OCI-LY3 (cell line): ENCODE data around the gene CNIH3.
A peak's percentile ranks its signal among the peaks of the same experiment; 100 is the strongest.

ENCODE experiments used
- H2AFZ ChIP-seq: fragments of 200-600, 300-600 bp; shearing (Covaris generic); 2 replicates; pipeline ENCODE4 v1.6.0; 2014; ENCODE audit warnings: antibody characterized with exemption, low read depth, low read length
- H3K27ac ChIP-seq: fragments of 200-600, 300-600 bp; sonication (generic); 2 replicates; pipeline ENCODE4 v1.5.1; 2014; ENCODE audit warnings: mild to moderate bottlenecking, low read length, moderate library complexity, mixed read lengths
- H3K27me3 ChIP-seq: fragments of 200-600, 300-600 bp; sonication (generic); 2 replicates; pipeline ENCODE4 v1.6.1; 2014; ENCODE audit warnings: low read depth, low read length, mixed read lengths
- H3K36me3 ChIP-seq: fragments of 200-600, 300-600 bp; sonication (generic); replicated peaks from 2 replicates; pipeline ENCODE3; 2014; ENCODE audit warnings: low read depth, low read length, mixed read lengths
- H3K4me1 ChIP-seq: fragments of 300-600, 200-600 bp; sonication (generic); 2 replicates; pipeline ENCODE4 v1.6.1; 2014; ENCODE audit warnings: low read length, mixed read lengths
- H3K4me2 ChIP-seq: fragments of 200-600, 300-600 bp; sonication (generic); 2 replicates; pipeline ENCODE4 v1.6.1; 2014; ENCODE audit warnings: low read length, mixed read lengths
- H3K4me3 ChIP-seq: fragments of 300-600, 200-600 bp; sonication (generic); 2 replicates; pipeline ENCODE4 v1.5.1; 2014; ENCODE audit warnings: antibody characterized with exemption, mild to moderate bottlenecking, low read length, moderate library complexity
- H3K79me2 ChIP-seq: fragments of 300-600, 200-600 bp; shearing (Covaris generic); 2 replicates; pipeline ENCODE4 v1.6.1; 2014; ENCODE audit warnings: mild to moderate bottlenecking, low read length, mixed read lengths
- H3K9ac ChIP-seq: fragments of 300-600, 200-600 bp; shearing (Covaris generic); 2 replicates; pipeline ENCODE4 v1.6.0; 2014; ENCODE audit warnings: mild to moderate bottlenecking, low read length, moderate library complexity
- H3K9me3 ChIP-seq: fragments of 200-600, 300-600 bp; shearing (Covaris generic); 2 replicates; pipeline ENCODE4 v1.6.1; 2014; ENCODE audit warnings: low read length, mixed read lengths; ENCODE audit not compliant: insufficient read depth
- H4K20me1 ChIP-seq: fragments of 200-600, 300-600 bp; sonication (generic); 2 replicates; pipeline ENCODE4 v1.6.1; 2016; ENCODE audit warnings: low read length, mixed read lengths; ENCODE audit not compliant: insufficient read depth
- CTCF ChIP-seq: fragments of 200-600, 300-600 bp; sonication (generic); IDR thresholded peaks from 2 replicates; pipeline ENCODE4 v1.5.1; 2014; ENCODE audit warnings: antibody characterized with exemption, low read length, low read depth
- EZH2phosphoT487 ChIP-seq: fragments of 200-600 bp; shearing (Covaris generic); IDR thresholded peaks from 2 replicates; pipeline ENCODE4 v1.6.1; 2018; ENCODE audit warnings: antibody characterized with exemption, mixed run types, low read depth

CNIH3 gene

GRCh38 chr1:224700918-224701531, 84.9 kb downstream of the CNIH3 start:
- H3K36me3 ChIP-seq, result no peaks in the 10 kb centered on the region
- H3K4me3 ChIP-seq, result peak overlapping the region; percentile 59
- peak overlapping the region; percentile 71 for H2AFZ ChIP-seq
- no peak overlapping the region for H3K27ac ChIP-seq
- peak overlapping the region; percentile 59 for H3K4me2 ChIP-seq
- peak overlapping the region; percentile 7; the same call in 1 of the 2 replicates for H3K9ac ChIP-seq
- no peaks in the 10 kb centered on the region for H3K9me3 ChIP-seq
- H3K27me3 ChIP-seq, result peaks cover 18% of the 10 kb centered on the region; the same call in 1 of the 2 replicates
- no peaks in the 10 kb centered on the region for H3K79me2 ChIP-seq
- no peak for TF ChIP-seq EZH2phosphoT487
- TF ChIP-seq CTCF, result peak; percentile 95
- H4K20me1 ChIP-seq, result no peaks in the 10 kb centered on the region
- H3K4me1 ChIP-seq, result 0 out of 2 replicates have a peak, but pooled peaks cover 4% of the 10 kb centered on the region

GRCh38 chr1:224703702-224704101, 87.6 kb downstream of the CNIH3 start:
- Histone ChIP-seq H2AFZ (no peak overlapping the region), H3K79me2 (no peaks in the 10 kb centered on the region), H3K4me1 (0 out of 2 replicates have a peak, but pooled peaks cover 4% of the 10 kb centered on the region), H3K27me3 (peaks cover 19% of the 10 kb centered on the region; the same call in 1 of the 2 replicates), H3K36me3 (no peaks in the 10 kb centered on the region), H3K9ac (no peak overlapping the region), H3K4me2 (no peak overlapping the region), H3K9me3 (no peaks in the 10 kb centered on the region), H3K27ac (no peak overlapping the region), H4K20me1 (no peaks in the 10 kb centered on the region), H3K4me3 (no peak overlapping the region)
- TF ChIP-seq EZH2phosphoT487 (no peak), CTCF (no peak)

GRCh38 chr1:224704107-224704735, 88.1 kb downstream of the CNIH3 start:
- H3K27ac ChIP-seq, result no peak overlapping the region
- H3K36me3 ChIP-seq, result no peaks in the 10 kb centered on the region
- no peak overlapping the region for H3K9ac ChIP-seq
- H3K9me3 ChIP-seq, result no peaks in the 10 kb centered on the region
- 0 out of 2 replicates have a peak, but pooled peaks cover 4% of the 10 kb centered on the region for H3K4me1 ChIP-seq
- peaks cover 22% of the 10 kb centered on the region; the same call in 1 of the 2 replicates for H3K27me3 ChIP-seq
- no peaks in the 10 kb centered on the region for H4K20me1 ChIP-seq
- no peak overlapping the region for H3K4me2 ChIP-seq
- TF ChIP-seq CTCF, result no peak
- TF ChIP-seq EZH2phosphoT487, result no peak
- H2AFZ ChIP-seq, result no peak overlapping the region
- H3K4me3 ChIP-seq, result no peak overlapping the region
- H3K79me2 ChIP-seq, result no peaks in the 10 kb centered on the region

GRCh38 chr1:224705578-224705977, 89.5 kb downstream of the CNIH3 start:
- Histone ChIP-seq H3K36me3 (no peaks in the 10 kb centered on the region), H3K9ac (no peak overlapping the region), H3K9me3 (no peaks in the 10 kb centered on the region), H2AFZ (no peak overlapping the region), H3K79me2 (no peaks in the 10 kb centered on the region), H3K4me3 (no peak overlapping the region), H3K4me1 (0 out of 2 replicates have a peak, but pooled peaks cover 4% of the 10 kb centered on the region), H3K4me2 (no peak overlapping the region), H3K27ac (no peak overlapping the region), H3K27me3 (peaks cover 26% of the 10 kb centered on the region; the same call in 1 of the 2 replicates), H4K20me1 (no peaks in the 10 kb centered on the region)
- TF ChIP-seq EZH2phosphoT487 (no peak), CTCF (no peak)
